22Rv1 (cell line): ENCODE results near the gene RBM4B.

Experiments used
- ZFX ChIP-seq: fragments of 450-650 bp; IDR thresholded peaks from 2 replicates; pipeline ENCODE4 v1.6.1; 2017; ENCODE audit warnings: antibody characterized with exemption, borderline replicate concordance
- TF ChIP-seq, protein P1 (sequence below): fragments of 450-650 bp; IDR thresholded peaks from 2 replicates; pipeline ENCODE4 v1.5.1; 2017; ENCODE audit warnings: mild to moderate bottlenecking

DNA sequence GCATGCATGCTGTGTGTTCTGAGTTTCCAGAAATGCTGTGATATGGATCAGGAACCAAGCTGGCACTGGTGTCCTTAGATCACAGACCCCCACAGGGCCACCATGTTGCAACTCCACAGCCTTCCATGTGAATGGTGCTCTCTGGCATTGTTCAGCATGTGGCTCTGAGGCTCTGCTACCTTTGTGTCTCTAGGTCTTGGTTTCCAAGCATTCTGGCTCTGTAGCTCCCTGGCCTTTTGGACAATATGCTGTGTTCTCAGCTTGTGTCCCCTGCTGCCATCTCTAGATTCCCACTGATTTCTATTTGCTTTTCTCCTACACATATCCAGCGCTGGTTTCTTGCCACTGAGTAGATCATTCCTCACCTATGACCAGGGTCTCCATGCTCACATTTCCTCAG is 47.4 kb upstream of the RBM4B start:
- TF ChIP-seq, protein P1, sequence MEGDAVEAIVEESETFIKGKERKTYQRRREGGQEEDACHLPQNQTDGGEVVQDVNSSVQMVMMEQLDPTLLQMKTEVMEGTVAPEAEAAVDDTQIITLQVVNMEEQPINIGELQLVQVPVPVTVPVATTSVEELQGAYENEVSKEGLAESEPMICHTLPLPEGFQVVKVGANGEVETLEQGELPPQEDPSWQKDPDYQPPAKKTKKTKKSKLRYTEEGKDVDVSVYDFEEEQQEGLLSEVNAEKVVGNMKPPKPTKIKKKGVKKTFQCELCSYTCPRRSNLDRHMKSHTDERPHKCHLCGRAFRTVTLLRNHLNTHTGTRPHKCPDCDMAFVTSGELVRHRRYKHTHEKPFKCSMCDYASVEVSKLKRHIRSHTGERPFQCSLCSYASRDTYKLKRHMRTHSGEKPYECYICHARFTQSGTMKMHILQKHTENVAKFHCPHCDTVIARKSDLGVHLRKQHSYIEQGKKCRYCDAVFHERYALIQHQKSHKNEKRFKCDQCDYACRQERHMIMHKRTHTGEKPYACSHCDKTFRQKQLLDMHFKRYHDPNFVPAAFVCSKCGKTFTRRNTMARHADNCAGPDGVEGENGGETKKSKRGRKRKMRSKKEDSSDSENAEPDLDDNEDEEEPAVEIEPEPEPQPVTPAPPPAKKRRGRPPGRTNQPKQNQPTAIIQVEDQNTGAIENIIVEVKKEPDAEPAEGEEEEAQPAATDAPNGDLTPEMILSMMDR = no peak
- TF ChIP-seq ZFX = no peak
